IMR-90 (cell line): ENCODE results near the gene STPG4. TPM values are rescaled to one million over a fixed set of nuclear protein-coding genes. Genes with fewer than 3 reads are reported as not detected.
A peak's percentile ranks its signal among the peaks of the same experiment; 100 is the strongest.

Source experiments
- ATAC-seq: fragments of 200-7000 bp; cut with Tn5 transposase; 2 replicates; pipeline ENCODE4 v1.9.1; 2020; ENCODE audit warnings: low read depth, mild to moderate bottlenecking, moderate library complexity
- BruUV-seq: library from RNA; stranded (reverse); fragments of 400-500 nt; replicated peaks from 2 replicates; lab custom pipeline; 2021; lab: Mats Ljungman, UMichigan
- CTCF ChIA-PET: fragments of 300-600 bp; formaldehyde crosslinking; extraction: SDS; loops from one replicate; lab custom pipeline; 2021; ENCODE audit warnings: antibody characterized with exemption; lab: Yijun Ruan, JAX
- POLR2A ChIA-PET: fragments of 300-600 bp; sonication (Branson Sonifier 250); formaldehyde crosslinking; loops from one replicate; lab custom pipeline; 2022; ENCODE audit warnings: antibody characterized with exemption; ENCODE audit not compliant: unreplicated experiment; lab: Charles Lee
- DNase-seq: peaks from one replicate; pipeline ENCODE4 v3.0.0; 2013
- H2AFZ ChIP-seq: replicated peaks from 2 replicates; pipeline ENCODE3; 2013; ENCODE audit warnings: low read length, mild to moderate bottlenecking; ENCODE audit not compliant: poor library complexity
- H2AK5ac ChIP-seq: 2 replicates; pipeline ENCODE4 v1.6.1; 2013; ENCODE audit warnings: low read depth, low read length, inconsistent platforms
- H2AK9ac ChIP-seq: replicated peaks from 2 replicates; pipeline ENCODE3; 2013; ENCODE audit warnings: mild to moderate bottlenecking, low read depth, low read length, moderate library complexity; ENCODE audit not compliant: poor library complexity
- H2BK120ac ChIP-seq: 2 replicates; pipeline ENCODE4 v1.6.1; 2013; ENCODE audit warnings: low read depth, low read length, inconsistent platforms
- H2BK15ac ChIP-seq: 3 replicates; pipeline ENCODE4 v1.6.1; 2013; ENCODE audit warnings: low read depth, low read length, inconsistent platforms
- H2BK20ac ChIP-seq: 2 replicates; pipeline ENCODE4 v1.6.1; 2013; ENCODE audit warnings: low read depth, mild to moderate bottlenecking, inconsistent platforms, low read length, moderate library complexity
- H2BK5ac ChIP-seq: 2 replicates; pipeline ENCODE4 v1.6.1; 2013; ENCODE audit warnings: mild to moderate bottlenecking, low read depth, low read length, inconsistent platforms; ENCODE audit not compliant: poor library complexity, severe bottlenecking
- H3K14ac ChIP-seq: replicated peaks from 2 replicates; pipeline ENCODE4 v1.6.1; 2013; ENCODE audit warnings: low read depth, low read length, inconsistent platforms
- H3K18ac ChIP-seq: 2 replicates; pipeline ENCODE4 v1.6.1; 2013; ENCODE audit warnings: low read depth, low read length, control low read depth
- H3K23ac ChIP-seq: 2 replicates; pipeline ENCODE4 v1.6.1; 2013; ENCODE audit warnings: low read depth, low read length, inconsistent platforms
- H3K27ac ChIP-seq: 2 replicates; pipeline ENCODE4 v1.5.1; 2013; ENCODE audit warnings: mild to moderate bottlenecking, control low read depth, low read length; ENCODE audit not compliant: insufficient read depth
- H3K27me3 ChIP-seq: 2 replicates; pipeline ENCODE4 v1.6.1; 2013; ENCODE audit warnings: low read length; ENCODE audit not compliant: control insufficient read depth, insufficient read depth
- H3K36me3 ChIP-seq: 2 replicates; pipeline ENCODE4 v1.6.1; 2013; ENCODE audit warnings: low read length, mixed read lengths; ENCODE audit not compliant: control insufficient read depth, insufficient read depth
- H3K4ac ChIP-seq: 2 replicates; pipeline ENCODE4 v1.6.1; 2013; ENCODE audit warnings: low read depth, low read length, inconsistent platforms
- H3K4me1 ChIP-seq: 2 replicates; pipeline ENCODE4 v1.6.1; 2013; ENCODE audit warnings: low read length, mixed read lengths; ENCODE audit not compliant: control insufficient read depth, insufficient read depth
- H3K4me2 ChIP-seq: 2 replicates; pipeline ENCODE4 v1.6.1; 2013; ENCODE audit warnings: low read depth, mild to moderate bottlenecking, control low read depth, low read length, moderate library complexity
- H3K4me3 ChIP-seq: 2 replicates; pipeline ENCODE4 v1.5.1; 2013; ENCODE audit warnings: low read depth, mild to moderate bottlenecking, control low read depth, low read length, moderate library complexity; ENCODE audit not compliant: insufficient read depth
- H3K56ac ChIP-seq: 2 replicates; pipeline ENCODE4 v1.6.1; 2013; ENCODE audit warnings: low read length, inconsistent platforms; ENCODE audit not compliant: insufficient read depth; ENCODE audit errors: extremely low read depth
- H3K79me1 ChIP-seq, 2 experiments: 2 replicates each; pipeline ENCODE4 v1.6.1; 2013; ENCODE audit warnings: low read length in 2 of 2, inconsistent platforms in 1 of 2, low read depth in 1 of 2
- H3K9ac ChIP-seq: 2 replicates; pipeline ENCODE4 v1.6.1; 2013; ENCODE audit warnings: low read depth, low read length, control low read depth
- H3K9me1 ChIP-seq: 2 replicates; pipeline ENCODE4 v1.6.1; 2013; ENCODE audit warnings: low read length, inconsistent platforms; ENCODE audit not compliant: insufficient read depth
- H3K9me3 ChIP-seq: 2 replicates; pipeline ENCODE4 v1.6.1; 2013; ENCODE audit warnings: low read length; ENCODE audit not compliant: control insufficient read depth, insufficient read depth
- H4K20me1 ChIP-seq: 2 replicates; pipeline ENCODE4 v1.6.1; 2013; ENCODE audit warnings: low read length, inconsistent platforms; ENCODE audit not compliant: insufficient read depth
- H4K5ac ChIP-seq: 2 replicates; pipeline ENCODE4 v1.6.1; 2013; ENCODE audit warnings: mild to moderate bottlenecking, low read depth, low read length, control low read depth
- H4K8ac ChIP-seq, 2 experiments: 2 replicates each; pipeline ENCODE4 v1.6.1; 2013; ENCODE audit warnings: low read depth in 2 of 2, low read length in 2 of 2, control low read depth in 1 of 2, inconsistent platforms in 1 of 2
- H4K91ac ChIP-seq: 2 replicates; pipeline ENCODE4 v1.6.1; 2013; ENCODE audit warnings: low read depth, low read length, inconsistent platforms; ENCODE audit not compliant: insufficient read depth
- CEBPB ChIP-seq: IDR thresholded peaks from 2 replicates; pipeline ENCODE4 v1.6.1; 2012; ENCODE audit warnings: low read depth, low read length, improper control_type of control experiment
- MXI1 ChIP-seq: IDR thresholded peaks from 2 replicates; pipeline ENCODE4 v1.6.1; 2012; ENCODE audit warnings: low read depth, mild to moderate bottlenecking, low read length, moderate library complexity, borderline replicate concordance
- RAD21 ChIP-seq: IDR thresholded peaks from 2 replicates; pipeline ENCODE4 v1.6.1; 2012; ENCODE audit warnings: low read length, improper control_type of control experiment
- RCOR1 ChIP-seq: IDR thresholded peaks from 2 replicates; pipeline ENCODE4 v1.6.1; 2012; ENCODE audit warnings: mild to moderate bottlenecking, low read length, improper control_type of control experiment; ENCODE audit not compliant: insufficient replicate concordance
- WGBS, 2 experiments: methylation state at CpG; one replicate each; pipeline versions ENCODE4 v1.1.5 to v1.1.7; 2013; ENCODE audit warnings: missing lambda C conversion rate in 2 of 2; ENCODE audit not compliant: insufficient read length in 1 of 2; ENCODE audit errors: extremely low coverage in 2 of 2; 5-methylcytosine and 5-hydroxymethylcytosine counted together
- dilution Hi-C: fragments of 300-500 bp; cut with HindIII; formaldehyde crosslinking; loops from one replicate; pipeline ENCODE4 v1.14.3; 2018; ENCODE audit warnings: low sequenced_read_pairs; ENCODE audit not compliant: unreplicated experiment
- in situ Hi-C: fragments of 300-500 bp; cut with MboI; formaldehyde crosslinking; loops from 3 replicates; pipeline ENCODE4 v1.14.3; 2019; ENCODE audit warnings: low sequenced_read_pairs, inconsistent platforms, mixed read lengths
- intact Hi-C: fragments of 100-400 bp; cut with micrococcal nuclease; formaldehyde crosslinking; loops from 2 replicates; pipeline ENCODE4 v1.10.0; 2022
- polyA plus RNA-seq, 3 experiments: library from polyadenylated mRNA; depleted of rRNA; stranded (reverse); fragments of >200 nt; gene quantifications; 2 replicates each; pipeline ENCODE4 v1.2.3, GENCODE V29; 2012; ENCODE audit warnings: low replicate concordance in 1 of 3
- total RNA-seq: library from RNA; depleted of rRNA; stranded (reverse); fragments of >200 nt; gene quantifications from 2 replicates; pipeline ENCODE4 v1.2.3, GENCODE V29; 2012
- TF ChIP-seq, protein P1 (sequence below): fragments of 150-350 bp; IDR thresholded peaks from 2 replicates; pipeline ENCODE4 v1.6.1; 2017; ENCODE audit warnings: mild to moderate bottlenecking, antibody characterized with exemption, low read length, low read depth

STPG4 gene
- total and polyA plus RNA-seq, 2 of the 4 experiments (the other 2 are of a cell fraction), result 0.12 to 0.18 TPM

DNA sequence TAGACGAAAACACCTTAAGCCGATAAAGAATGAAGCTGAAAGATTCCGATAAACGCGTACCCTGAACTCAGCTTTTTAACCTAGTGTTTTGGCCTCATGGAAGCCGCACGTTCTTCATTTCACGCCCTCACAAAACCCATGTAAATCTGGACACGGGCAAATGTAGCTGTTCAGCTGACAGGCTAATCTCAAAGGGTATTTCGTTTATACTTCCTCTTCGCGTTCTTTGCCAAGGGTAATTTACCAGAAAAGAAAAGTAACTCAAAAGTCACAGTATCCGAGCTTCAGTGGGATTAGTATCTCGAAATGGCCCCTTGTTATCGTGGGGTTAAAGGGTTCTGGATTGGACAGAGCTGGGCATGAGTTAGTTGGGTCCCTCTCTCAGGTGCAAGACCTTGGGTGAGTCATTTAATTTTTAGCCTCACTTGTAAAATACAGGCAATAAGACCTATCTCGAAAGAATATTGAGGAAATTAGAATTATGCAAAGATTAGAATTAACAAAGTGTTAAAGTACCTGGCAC, 22.0 kb upstream of the STPG4 start:
- peak overlapping the region; percentile 58 for H2BK20ac ChIP-seq
- peak overlapping the region; percentile 58 for H2AK5ac ChIP-seq
- ChIA-PET CTCF (no interaction called here), POLR2A (interaction anchor here (0.6 to 0.7 kb wide), 2 partner anchors 44 to 77 kb away, joined by 3 to 4 read pairs; no protein-coding TSS in a partner anchor)
- ATAC-seq (no peak), DNase-seq (no peak)
- peak overlapping the region; percentile 95 for H2BK5ac ChIP-seq
- peak overlapping the region; percentile 91 for H3K23ac ChIP-seq
- peak overlapping the region; percentile 75 for H2AK9ac ChIP-seq
- peak overlapping the region; percentile 94 for H3K4me2 ChIP-seq
- peaks cover 7% of the 10 kb centered on the region; the same call in 1 of the 2 replicates for H3K9me1 ChIP-seq
- H3K9me3 ChIP-seq, result no peaks in the 10 kb centered on the region
- peak overlapping the region; percentile 99 for H4K91ac ChIP-seq
- WGBS, 2 experiments, result 25% methylated on average over 7 of the region's 16 CpGs; no CpG with 5 or more reads in 1 of the 2 experiments
- H3K27ac ChIP-seq, result peak overlapping the region; percentile 92
- in situ Hi-C loops, result no loop called here
- H4K5ac ChIP-seq, result peak overlapping the region; percentile 91
- peak overlapping the region; percentile 95 for H3K18ac ChIP-seq
- H3K4ac ChIP-seq, result peak overlapping the region; percentile 92
- H3K4me1 ChIP-seq, result peaks cover 5% of the 10 kb centered on the region
- peak overlapping the region; percentile 94 for H3K9ac ChIP-seq
- peaks cover 3 to 19% of the 10 kb centered on the region in 2 experiments for H3K79me1 ChIP-seq
- TF ChIP-seq CEBPB (no peak), RAD21 (no peak), MXI1 (no peak), RCOR1 (no peak)
- TF ChIP-seq, protein P1, sequence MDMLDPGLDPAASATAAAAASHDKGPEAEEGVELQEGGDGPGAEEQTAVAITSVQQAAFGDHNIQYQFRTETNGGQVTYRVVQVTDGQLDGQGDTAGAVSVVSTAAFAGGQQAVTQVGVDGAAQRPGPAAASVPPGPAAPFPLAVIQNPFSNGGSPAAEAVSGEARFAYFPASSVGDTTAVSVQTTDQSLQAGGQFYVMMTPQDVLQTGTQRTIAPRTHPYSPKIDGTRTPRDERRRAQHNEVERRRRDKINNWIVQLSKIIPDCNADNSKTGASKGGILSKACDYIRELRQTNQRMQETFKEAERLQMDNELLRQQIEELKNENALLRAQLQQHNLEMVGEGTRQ, result 0 out of 2 replicates have a peak, but pooled peaks have one; percentile 1
- no peaks in the 10 kb centered on the region for H3K27me3 ChIP-seq
- peak overlapping the region; percentile 96 for H2BK15ac ChIP-seq
- peaks cover 40% of the 10 kb centered on the region for H4K20me1 ChIP-seq
- H2AFZ ChIP-seq, result peak overlapping the region; percentile 94
- dilution Hi-C loops, result no loop called here
- peaks cover 6% of the 10 kb centered on the region for H3K36me3 ChIP-seq
- peak overlapping the region; percentile 90 for H2BK120ac ChIP-seq
- H3K4me3 ChIP-seq, result peak overlapping the region; percentile 89
- peak overlapping the region; percentile 88 for H3K14ac ChIP-seq
- peak overlapping the region; percentile 98 for H3K56ac ChIP-seq
- H4K8ac ChIP-seq, result peak overlapping the region; percentile 85 to 87
- intact Hi-C loops, result no loop called here
- BruUV-seq, result TSS peak; percentile 70
